ENCODE results near the gene RIOK2.
"Not testable (repeated sequence)": the region's sequence is repeated elsewhere in the genome, so short reads cannot be mapped to it uniquely, and the experiment has no call there.

RIOK2 gene

DNA sequence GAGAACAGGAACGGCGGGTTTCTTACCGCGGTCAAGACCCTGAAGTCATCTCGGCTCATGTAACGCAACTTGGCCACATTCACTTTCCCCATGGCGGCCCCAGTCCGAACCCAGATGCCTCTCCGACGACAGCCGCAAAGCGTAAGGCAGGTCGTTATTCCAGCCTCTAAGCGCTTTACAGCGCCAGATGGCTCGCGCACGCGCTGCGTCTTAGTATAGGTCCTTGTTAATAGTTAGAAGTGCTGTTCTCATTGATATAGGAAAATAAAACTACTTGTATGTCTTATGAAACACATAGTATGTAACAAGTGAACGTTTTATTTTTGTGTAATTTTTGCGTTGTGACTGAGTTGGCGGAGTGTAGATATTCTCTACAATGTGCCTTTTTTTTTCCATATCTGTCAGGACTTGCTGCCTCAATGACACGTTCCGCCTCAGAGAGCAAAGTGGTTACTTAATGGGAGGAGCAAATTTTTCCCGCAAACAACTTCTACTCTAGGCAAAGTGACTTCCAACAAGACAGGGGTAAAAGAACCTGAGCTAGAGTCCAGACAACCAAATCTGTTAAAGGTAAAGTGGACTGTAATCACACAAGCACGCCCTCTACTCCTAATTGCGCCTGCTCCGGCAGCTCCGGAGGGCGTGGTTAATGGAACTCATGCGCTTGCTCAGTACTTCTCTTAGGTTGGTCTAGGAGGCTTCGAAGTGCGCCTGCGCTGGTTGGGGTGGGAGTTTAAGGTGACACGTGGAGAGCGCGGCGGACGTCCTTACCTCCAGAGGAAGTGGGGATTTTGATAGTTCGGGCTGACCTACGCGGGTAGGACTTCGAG is at the start of gene RIOK2:
Gene RIOK2, minus strand, starts transcription at position 148 of the 830 bp plus-strand sequence. Its CDS starts 56 bp downstream, at position 92.
- DNase-seq (ENCODE audit: low read depth): peak; percentile 86

DNA sequence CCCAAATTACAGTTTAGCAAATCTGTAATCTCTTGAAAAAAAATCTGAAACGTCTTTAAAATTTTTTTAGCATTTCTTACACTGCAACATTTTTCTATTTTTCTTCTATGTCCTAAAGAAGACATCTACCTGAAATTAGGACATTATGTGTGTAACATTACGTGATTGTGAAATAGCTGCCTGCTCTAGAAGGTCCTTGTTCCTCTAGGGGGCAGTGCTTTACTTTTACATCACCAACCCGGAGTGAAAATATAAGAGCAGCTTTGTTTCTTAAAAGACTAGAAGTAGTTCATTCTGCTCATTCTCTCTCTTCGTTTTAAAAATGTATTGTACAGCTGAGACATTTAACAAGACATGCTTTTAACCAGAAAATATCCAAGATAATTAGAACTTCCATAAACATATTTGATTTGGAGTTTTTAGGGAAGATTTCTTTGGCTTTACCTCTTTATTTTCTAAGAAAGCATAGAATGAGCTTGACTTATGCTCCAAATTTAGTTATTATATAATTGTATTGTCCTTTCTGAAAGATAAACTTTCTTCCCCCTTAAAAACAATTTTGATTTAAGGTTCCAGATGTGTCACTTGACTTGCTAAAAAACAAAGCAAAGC is 48.1 kb upstream of the RIOK2 start:
- no peak for DNase-seq (ENCODE audit: low read depth)

DNA sequence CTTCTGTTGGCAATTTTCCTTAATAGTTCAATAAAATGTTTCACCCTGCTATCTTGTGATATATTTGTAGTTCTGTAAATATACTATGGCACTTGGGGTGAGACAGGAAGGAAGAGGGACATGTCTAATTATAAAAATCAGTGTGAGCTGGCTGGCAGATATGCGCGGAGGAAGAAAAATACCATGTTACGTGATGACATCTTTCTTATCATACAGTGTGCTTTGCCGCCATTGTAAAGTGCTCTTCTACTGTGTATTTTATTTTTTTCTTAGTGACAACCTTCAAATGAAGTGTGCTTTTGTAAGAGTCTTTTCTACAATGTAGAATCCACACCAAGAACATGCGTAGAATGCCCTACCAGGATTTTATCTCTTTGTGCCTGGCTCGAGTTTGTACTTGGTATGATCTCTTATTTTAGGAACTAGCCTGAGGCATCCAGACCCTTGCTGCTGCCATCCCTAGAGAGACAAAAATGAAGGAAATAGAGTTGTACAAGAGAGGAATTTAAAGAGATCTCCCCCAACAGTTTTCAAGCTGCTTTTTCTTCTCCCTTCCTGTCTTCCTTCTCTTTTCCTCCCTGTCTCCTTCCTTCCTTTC is 46.7 kb upstream of the RIOK2 start:
- DNase-seq (ENCODE audit: low read depth): no peak

DNA sequence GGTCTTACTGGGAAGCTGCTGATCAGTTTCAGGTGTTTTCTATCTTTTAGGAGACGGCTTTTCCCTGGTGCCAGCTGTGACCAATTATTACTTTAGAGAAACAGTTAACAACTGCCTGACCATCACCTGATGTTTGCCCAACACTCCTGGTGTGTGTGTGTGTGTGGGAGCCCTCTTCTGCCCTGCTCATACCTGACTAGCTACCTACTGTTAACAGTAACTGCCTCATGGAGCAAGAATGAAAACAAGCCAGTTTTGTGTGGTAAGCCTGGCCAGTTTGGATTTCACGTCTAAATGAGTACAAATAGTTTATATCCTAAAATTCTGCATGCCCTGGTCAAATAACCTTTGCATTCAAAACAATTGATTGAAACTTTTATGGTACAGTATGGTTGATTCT is 46.1 kb upstream of the RIOK2 start:
- no peak for DNase-seq (ENCODE audit: low read depth)

DNA sequence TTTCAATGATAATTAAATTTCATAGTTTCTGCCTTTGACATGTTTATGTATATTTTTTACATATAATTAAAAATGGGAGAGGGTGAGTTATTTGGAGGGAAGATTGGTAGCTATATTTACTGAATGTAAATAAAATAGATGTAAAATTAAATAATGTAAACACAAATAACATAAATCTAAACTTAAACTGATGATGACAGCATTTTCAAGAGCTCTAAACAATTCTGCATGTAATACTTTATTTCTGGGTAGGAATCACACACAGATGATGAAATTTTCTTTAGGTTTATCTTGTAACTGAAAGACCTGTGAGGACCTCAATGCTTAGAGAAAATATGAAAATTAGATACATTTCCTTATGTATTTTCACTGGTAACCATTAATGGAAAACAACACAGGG is 42.2 kb upstream of the RIOK2 start:
- no peak for DNase-seq (ENCODE audit: low read depth)

DNA sequence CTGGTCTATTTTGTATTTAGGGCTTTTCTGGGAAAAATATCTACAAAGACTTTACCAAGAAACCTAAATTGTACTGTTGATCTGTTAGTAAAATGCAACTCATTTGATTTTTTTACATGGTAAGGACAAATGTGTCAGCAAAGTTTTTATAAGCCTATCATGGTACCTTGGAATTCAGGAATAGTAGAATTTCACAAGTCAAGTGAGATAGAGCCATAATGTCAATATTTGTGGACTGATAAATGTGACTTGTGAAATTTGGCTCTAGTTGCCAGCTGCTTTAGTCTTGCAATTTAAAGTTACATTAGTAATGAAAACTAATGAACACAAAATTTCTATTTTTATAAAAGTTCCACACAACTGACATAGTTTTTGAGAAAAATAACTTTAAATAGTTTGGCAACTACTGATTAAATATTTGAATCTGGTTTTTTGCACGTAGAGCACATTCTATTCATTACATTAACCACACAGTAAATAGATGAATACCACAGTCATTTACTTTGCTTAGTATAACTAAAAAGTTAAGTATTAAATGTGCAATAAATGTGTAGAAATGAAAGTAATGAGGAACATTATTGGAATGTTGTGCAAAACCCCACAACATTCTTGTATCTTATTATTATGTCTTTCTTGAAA is 41.2 kb upstream of the RIOK2 start:
- no peak for DNase-seq (ENCODE audit: low read depth)

DNA sequence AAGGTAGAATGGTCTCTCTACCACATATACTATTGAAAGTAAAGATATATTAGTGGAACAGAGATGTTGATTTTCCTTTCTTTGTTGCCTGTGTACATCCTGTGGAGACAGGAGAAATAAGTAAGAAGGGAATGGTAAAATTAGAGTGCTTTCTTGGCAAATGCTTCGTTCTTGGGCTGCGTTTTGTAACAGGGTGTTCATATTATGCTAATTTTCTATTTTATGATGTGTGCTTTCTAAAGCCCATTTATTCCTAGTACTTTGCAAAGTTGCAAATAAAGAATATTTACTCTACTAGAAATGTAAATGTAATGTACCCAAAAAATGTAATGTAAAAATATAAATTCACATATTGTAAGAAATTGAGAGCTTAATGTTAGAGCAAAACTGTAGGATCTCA is 40.5 kb upstream of the RIOK2 start:
- DNase-seq (ENCODE audit: low read depth): no peak

DNA sequence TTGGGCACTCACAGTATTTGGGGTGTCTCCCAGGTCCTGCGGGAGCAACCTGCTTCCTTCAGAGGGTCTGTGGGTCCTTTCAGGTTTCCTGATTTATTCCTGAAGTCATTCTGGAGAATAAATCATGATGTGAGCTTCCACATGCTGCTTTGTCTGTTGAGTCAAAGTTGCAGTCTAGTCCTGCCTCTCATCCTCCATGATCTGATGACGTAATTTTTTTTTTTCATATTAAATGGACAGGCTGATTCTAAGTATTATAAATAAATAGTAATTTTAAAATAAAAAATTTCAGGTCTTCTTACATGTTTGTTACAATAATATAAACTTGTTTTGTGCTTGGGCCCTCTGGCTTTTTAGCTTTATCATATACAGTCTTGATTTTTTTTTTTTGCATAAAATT is 26.3 kb upstream of the RIOK2 start:
- DNase-seq (ENCODE audit: low read depth): no peak

DNA sequence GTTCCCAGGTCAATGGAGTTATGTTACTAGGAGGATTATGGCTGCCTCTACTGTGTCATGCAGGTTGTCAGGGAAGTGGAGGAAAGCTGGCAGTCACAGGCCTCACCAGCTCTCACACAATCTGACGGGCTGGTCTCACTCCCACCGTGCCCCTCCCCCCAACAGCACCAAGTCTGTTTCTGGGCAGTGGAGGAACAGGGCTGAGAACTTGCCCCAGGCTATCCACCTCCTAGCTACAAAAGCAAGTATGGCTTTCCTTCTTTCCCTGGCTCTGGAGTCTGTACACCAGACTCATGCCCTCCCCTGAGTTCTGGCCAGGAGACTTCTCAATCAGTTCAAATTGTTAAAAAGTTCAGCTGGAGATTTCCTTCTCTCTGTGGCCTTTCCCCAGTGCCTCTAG is 25.7 kb upstream of the RIOK2 start:
- DNase-seq (ENCODE audit: low read depth): no peak

DNA sequence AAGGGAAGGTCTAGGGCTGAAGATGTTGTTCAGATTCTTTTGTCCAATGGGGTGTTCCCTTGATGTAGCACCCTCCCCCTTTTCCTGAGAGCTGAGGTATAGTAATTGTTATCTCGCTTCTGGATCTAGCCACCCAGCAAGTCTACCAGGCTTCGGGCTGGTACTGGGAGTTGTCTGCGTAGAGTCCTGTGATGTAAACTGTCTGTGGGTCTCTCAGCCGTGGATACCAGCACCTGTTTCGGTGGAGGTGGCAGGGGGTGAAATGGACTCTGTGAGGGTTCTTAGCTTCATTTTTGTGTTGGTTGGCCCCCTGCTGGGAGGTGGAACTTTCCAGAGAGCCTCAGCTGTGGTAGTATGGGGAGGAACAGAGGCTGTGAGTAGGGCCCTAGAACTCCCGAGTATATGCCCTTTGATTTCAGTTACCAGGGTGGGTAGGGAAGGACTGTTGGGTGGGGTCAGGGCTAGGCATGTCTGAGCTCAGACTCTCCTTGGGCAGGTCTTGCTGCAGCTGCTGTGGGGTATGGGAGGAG is 25.2 kb upstream of the RIOK2 start:
- DNase-seq (ENCODE audit: low read depth): no peak

DNA sequence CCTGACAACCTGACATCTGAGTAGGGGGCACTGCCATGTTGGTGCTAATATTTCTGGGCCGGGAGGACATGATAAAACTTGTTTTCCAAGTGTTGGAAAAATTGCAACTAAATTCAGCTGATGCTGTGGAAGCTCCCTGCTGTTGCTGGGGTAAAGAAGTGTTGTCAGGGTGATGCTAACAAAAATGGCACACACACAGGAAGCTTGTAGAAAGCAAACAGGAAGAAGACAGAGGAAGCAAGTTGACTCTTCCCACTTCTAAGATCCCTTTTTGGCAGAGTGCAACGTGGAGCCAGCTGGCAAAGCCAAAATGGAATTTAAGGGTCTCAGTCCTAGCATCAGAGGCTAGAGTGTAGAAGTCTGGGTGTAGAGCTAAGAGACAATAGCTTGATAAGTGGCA is 11.3 kb upstream of the RIOK2 start:
- no peak for DNase-seq (ENCODE audit: low read depth)

DNA sequence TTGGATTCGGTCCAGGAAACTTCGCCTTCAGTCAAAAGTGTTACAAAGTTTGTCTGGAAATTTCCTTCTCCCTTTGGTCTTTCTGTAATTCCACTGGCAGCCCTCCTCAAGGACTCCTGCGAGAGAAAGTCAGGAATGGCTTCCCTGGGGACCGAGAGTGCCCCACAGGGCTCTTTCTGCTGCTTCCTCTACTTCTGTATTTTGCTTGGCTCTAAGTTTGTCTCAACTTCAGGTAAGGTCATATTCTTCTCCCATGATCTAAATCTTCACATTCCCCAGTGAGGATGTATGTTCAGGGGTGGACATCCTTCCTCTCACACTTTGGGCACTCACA is 10.3 kb upstream of the RIOK2 start:
- DNase-seq (ENCODE audit: low read depth): no peak

DNA sequence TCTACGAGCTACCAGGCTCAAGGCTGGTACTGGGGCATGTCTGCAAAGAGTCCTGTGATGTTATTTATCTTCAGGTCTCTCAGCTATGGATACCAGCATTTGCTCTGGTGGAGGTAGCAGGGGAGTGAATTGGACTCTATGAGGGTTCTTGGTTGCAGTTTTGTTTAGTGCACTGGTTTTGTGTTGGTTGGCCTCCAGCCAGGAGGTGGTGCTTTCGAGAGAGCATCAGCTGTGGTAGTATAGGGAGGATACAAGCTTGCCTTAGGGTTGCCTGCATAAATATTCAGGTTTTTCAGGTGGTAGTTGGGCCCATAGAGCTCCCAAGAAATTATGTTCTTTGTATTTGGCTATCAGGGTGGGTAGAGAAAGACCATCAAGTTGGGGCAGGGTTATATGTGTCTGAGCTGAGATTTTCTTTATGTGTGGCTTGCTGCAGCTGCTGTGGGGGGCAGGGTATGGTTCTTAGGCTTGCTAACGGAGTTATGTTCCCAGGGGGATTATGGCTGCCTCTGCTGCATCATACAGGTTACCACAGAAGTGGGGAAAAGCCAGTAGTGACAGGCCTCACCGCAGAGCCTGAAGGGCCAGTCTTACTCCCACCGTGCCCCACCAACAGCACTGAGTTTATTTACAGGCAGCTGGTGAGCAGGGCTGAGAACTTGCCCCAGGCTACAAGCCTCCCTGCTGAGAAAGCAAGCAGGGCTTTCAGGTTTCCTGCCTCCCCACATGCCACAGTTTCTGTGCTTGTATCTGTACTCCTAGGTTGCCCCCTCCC is 9.7 kb upstream of the RIOK2 start:
- no peak for DNase-seq (ENCODE audit: low read depth)

DNA sequence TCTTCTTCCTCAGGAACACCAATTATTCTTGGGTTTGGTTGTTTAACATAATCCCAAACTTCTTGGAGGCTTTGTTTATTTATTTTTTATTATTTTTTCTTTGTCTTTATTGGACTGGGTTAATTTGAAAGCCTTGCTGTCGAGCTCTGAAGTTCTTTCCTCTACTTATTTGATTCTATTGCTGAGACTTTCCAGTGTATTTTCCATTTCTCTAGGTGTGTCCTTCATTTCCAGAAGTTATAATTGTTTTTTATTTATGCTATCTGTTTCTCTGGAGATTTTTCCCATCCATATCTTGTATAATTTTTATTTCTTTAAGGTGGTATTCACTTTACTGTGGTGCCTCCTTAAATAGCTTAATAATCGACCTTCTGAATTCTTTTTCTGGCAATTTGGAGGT is 8.8 kb upstream of the RIOK2 start:
- DNase-seq (ENCODE audit: low read depth): no peak

DNA sequence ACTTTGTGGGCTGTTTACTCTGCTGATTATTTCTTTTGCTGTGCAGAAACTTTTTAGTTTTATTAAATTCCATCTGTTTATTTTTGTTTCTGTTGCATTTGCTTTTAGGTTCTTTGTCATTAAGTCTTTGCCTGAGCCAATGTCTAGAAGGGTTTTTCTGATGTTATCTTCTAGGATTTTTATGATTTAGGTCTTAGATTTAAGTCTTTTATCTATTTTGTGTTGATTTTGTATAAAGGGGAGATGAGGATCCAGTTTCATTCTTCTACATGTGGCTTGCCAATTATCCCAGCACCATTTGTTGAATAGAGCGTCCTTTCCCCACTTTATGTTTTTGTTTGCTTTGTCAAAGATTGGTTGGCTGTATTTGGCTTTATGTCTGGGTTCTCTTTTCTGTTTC is 6.5 kb upstream of the RIOK2 start:
- not testable (repeated sequence) for DNase-seq (ENCODE audit: low read depth)

DNA sequence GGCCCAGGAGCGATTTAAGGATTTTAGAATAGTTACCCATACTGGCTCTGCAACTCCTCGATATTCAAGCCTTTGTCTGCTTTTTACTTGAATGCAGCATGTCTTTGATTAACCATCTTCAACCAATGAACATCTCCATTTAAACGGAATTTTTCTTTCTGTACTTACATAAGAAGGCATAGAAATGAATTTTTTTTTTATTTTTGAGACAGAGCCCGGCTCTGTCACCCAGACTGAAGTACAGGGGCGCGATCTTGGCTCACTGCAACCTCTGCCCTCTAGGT is 825 bp upstream of the RIOK2 start:
- no peak for DNase-seq (ENCODE audit: low read depth)

DNA sequence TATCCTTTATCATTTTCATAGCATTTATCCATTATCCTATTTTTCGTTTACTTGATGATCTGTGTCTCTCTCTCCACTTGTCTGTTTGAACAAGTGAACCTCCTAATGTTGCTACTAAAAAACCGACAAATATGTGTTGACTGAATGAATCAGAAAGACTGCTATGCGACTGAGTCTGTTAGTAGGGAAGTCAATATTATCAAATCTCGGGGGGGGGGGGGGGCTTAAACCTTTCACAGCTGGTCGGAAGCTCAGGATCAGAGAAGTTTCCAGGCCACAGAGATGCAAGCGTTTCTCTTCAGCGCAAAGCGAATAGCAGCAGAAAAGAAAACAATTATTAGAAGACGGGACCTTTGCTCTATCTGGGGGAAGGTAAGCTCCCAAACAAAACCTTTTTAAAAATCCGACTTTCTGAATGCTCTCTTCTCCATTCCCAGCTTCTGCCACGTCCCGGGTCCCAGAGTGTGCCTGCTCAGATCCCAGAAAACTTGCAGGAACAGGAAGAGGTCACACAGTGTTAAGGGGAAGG is 412 bp downstream of the RIOK2 start:
- DNase-seq (ENCODE audit: low read depth): no peak

DNA sequence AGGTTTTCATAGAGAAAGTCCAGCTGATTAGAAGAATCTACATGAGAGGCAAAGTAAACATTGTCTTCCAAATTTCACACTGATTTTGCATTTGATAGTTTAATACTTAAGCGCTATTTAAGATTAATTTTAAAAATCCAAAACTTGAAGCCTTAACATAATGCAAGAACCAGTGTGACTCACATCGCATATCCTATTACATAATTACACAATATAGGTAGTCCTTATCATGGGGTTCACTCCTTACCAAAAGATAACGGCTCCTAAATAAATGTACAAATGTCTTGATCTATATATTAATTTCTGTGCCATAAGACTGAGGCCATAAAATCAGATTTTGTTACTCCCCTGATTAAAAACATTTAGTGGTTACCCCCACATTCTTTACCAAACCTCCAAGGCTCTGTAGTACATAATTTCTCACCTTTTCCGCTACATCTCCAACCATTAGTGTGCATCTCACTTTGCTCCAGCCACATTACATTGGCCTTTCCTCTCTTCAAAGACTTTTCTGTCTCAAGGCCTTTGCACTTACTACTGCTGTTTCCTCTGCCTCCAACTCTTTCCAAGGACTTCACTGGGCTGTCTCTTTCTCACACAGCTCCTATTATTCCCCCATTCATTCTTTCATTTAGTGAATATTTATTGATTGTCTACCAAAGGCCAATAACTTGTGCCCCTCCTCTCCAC is 1.0 kb downstream of the RIOK2 start:
- DNase-seq (ENCODE audit: low read depth): no peak

DNA sequence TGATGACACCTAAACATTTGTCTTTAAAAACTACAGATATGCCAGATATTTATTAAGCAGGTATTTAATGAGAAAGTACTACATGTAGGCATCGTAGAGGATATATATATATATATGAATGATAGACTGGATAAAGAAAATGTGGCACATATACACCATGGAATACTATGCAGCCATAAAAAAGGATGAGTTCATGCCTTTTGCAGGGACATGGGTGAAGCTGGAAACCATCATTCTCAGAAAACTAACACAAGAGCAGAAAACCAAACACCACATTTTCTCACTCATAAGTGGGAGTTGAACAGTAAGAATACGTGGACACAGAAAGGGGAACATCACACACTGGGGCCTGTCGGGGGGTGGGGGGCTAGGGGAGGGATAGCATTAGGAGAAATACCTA is 3.6 kb downstream of the RIOK2 start:
- DNase-seq (ENCODE audit: low read depth): not testable (repeated sequence)

DNA sequence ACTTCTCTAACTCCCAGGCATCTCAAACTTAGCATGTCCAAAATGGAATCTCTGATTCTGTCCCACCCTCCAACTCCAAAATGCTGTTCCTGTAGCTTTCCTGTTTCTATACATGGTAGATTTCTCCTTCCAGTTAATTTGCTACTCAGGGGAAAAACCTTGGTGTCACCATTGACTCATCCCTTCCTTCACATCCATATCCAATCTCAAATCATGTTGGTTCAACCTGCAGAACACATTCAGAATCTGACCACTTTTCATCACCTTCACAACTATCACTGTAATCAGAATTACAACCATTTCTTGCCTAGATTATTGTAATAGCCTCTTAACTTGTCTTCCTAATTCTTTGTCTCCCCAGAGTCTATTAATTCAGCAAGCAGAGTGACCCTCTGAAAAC is 10.8 kb downstream of the RIOK2 start:
- DNase-seq (ENCODE audit: low read depth): no peak

DNA sequence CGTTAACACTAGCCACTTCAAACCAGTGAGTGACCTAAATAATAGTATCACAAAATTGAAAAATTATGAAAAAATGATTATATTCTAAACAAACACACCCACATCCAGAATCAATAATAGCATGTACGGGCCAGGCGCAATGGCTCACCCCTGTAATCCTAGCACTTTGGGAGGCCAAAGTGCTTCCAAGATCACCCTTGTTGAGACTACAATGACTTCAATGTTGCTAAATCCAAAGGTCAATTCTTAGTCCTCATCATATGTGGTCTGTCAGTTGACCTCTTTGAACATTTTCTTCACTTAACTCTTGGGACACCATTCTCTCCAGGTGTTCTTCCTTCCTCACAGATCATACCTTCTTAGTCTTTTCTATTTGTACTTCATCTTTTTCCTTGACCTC is 11.3 kb downstream of the RIOK2 start:
- no peak for DNase-seq (ENCODE audit: low read depth)

Measured in stimulated activated CD8-positive, alpha-beta memory T cell treated with anti-CD3 and anti-CD28 coated beads, Interleukin-7, amount 100 ng/mL, for 24 hours (primary cell).